SJSA1 (cell line): Measurements from ENCODE around the gene BTG3. TPM values are rescaled to one million over a fixed set of nuclear protein-coding genes. Genes with fewer than 3 reads are reported as not detected.

Experiments
- DNase-seq, 2 experiments: peaks; one replicate each; pipeline ENCODE4 v3.0.0-alpha.2; 2015 to 2020; ENCODE audit warnings: low spot score in 2 of 2, low read depth in 1 of 2
- H3K27ac ChIP-seq: fragments of 250-450 bp; sonication (Bioruptor Pico); 2 replicates; pipeline ENCODE4 v1.5.1; 2020; ENCODE audit warnings: mild to moderate bottlenecking, moderate library complexity
- H3K27me3 ChIP-seq: fragments of 250-450 bp; sonication (Bioruptor Pico); replicated peaks from 2 replicates; pipeline ENCODE4 v1.5.1; 2020; ENCODE audit warnings: mild to moderate bottlenecking, moderate library complexity
- H3K36me3 ChIP-seq: fragments of 250-450 bp; sonication (Bioruptor Pico); 2 replicates; pipeline ENCODE4 v1.5.1; 2020; ENCODE audit warnings: mild to moderate bottlenecking
- H3K4me1 ChIP-seq: fragments of 250-450 bp; sonication (Bioruptor Pico); replicated peaks from 2 replicates; pipeline ENCODE4 v1.6.1; 2021; ENCODE audit warnings: mild to moderate bottlenecking
- H3K4me3 ChIP-seq: fragments of 250-450 bp; sonication (Bioruptor Pico); 2 replicates; pipeline ENCODE4 v1.5.1; 2020; ENCODE audit warnings: mild to moderate bottlenecking
- H3K9me3 ChIP-seq: fragments of 250-450 bp; sonication (Bioruptor Pico); replicated peaks from 2 replicates; pipeline ENCODE4 v1.5.1; 2020; ENCODE audit warnings: mild to moderate bottlenecking
- total RNA-seq: library from RNA; depleted of rRNA; stranded (reverse); fragments of >200 nt; shearing (Covaris generic); gene quantifications from 2 replicates; pipeline ENCODE4 v1.2.3, GENCODE V29; 2014

The BTG3 gene
- total RNA-seq, 1 experiment from 2014 or later, result 108 TPM

DNA sequence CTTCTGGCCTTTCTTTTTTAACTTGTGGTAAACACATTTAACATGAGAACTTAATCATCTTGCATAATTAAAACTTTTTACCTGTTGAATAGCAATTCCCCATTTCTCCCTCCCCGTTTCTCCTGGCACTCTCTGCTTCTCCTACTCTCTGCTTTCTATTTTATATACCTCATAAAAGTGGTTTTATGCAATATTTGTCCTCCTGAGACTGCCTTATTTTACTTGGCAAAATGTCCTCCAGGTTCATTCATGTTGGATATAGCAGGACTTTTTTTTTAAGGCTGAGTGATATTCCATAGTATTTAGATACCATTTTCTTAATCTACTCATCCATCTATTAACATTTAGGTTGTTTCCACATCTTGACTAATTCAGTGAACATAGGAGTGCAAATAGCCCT lies 35.0 kb downstream of the BTG3 start:
- H3K9me3 ChIP-seq, result no peaks in the 10 kb centered on the region
- no peak for DNase-seq

DNA sequence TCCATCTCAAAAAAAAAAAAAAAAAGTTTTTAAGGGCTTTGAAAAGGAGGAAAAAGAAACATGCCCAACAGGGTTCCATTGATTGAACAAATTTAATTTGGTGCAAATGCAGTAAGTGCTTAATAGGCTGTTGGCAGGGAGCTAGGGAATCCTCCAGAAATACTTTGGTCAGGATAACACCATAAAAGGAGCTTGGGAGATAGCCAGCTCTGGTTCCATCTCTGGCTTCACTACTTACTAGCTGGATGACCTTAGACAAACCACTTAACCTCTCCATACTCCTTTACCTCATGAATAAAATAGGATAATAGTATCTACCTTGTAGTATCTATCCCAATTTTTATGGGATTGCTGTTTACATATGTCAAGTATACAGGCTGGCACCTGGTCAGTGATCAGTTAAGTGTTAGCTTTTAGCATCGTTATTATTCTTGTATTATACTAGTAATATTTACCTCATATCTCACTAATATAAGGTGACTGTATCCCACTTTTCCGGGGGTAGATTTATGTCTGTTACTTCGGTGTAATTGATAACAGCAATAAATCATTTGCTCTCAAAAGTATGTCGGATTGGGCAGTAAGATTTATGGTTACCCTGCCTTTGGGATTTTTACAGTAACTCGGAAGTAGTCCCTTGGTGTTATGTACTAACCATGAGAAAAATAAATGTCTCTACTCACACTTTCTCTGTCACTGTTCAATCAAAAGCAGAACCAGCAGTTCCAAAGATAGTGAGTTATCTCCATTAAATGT lies 36.4 kb downstream of the BTG3 start:
- Histone ChIP-seq H3K4me1 (no peaks in the 10 kb centered on the region), H3K9me3 (no peaks in the 10 kb centered on the region), H3K4me3 (no peak overlapping the region), H3K27ac (no peak overlapping the region), H3K36me3 (no peaks in the 10 kb centered on the region), H3K27me3 (0 out of 2 replicates have a peak, but pooled peaks cover 7% of the 10 kb centered on the region)
- no peak for DNase-seq

More for the DNA sequence above, 35.0 kb downstream of the BTG3 start:
- Histone ChIP-seq H3K27ac (no peak overlapping the region), H3K4me3 (no peak overlapping the region), H3K36me3 (no peaks in the 10 kb centered on the region), H3K27me3 (0 out of 2 replicates have a peak, but pooled peaks cover 7% of the 10 kb centered on the region), H3K4me1 (no peaks in the 10 kb centered on the region)

DNA sequence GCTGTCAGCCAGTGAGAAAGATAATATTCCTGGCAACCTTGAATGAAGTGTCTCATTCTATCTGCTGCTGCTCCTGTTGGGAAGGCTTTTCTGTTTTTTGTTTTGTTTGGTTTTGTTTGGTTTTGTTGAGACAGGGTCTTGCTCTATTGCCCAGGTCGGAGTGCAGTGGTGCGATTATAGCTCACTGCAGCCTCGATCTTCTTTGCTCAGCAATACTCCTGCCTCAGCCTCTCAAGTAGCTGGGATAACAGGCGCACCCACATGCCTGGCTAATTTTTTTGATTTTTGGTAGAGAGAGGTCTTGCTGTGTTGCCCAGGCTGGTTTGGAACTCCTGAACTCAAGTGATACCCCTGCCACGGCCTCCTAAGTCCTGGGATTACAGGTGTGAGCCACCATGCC lies 37.6 kb downstream of the BTG3 start:
- Histone ChIP-seq H3K27me3 (0 out of 2 replicates have a peak, but pooled peaks cover 7% of the 10 kb centered on the region), H3K9me3 (no peaks in the 10 kb centered on the region), H3K27ac (no peak overlapping the region), H3K36me3 (no peaks in the 10 kb centered on the region), H3K4me1 (no peaks in the 10 kb centered on the region), H3K4me3 (no peak overlapping the region)
- DNase-seq, result no peak

DNA sequence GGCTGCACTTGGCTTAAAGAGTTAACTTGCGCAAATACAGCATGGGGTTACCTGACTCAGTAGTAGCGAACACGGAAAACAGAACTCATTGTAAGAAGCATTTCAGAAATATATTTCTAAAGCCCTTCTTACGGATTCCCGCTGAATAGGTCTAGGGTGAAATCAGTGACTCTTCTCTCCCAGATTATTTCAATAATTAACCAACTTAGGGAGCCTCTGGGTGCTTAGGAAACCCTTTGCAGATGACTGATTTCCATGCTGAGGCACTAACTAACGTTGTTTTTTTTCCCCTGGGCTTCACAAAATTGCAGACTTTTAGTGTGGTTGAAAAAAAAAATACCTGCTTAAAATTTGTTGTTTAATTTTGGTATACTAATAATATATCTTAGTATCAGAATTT lies 40.3 kb downstream of the BTG3 start:
- Histone ChIP-seq H3K36me3 (no peaks in the 10 kb centered on the region), H3K27ac (no peak overlapping the region), H3K9me3 (no peaks in the 10 kb centered on the region), H3K4me3 (no peak overlapping the region), H3K27me3 (0 out of 2 replicates have a peak, but pooled peaks cover 7% of the 10 kb centered on the region), H3K4me1 (no peaks in the 10 kb centered on the region)
- no peak for DNase-seq

DNA sequence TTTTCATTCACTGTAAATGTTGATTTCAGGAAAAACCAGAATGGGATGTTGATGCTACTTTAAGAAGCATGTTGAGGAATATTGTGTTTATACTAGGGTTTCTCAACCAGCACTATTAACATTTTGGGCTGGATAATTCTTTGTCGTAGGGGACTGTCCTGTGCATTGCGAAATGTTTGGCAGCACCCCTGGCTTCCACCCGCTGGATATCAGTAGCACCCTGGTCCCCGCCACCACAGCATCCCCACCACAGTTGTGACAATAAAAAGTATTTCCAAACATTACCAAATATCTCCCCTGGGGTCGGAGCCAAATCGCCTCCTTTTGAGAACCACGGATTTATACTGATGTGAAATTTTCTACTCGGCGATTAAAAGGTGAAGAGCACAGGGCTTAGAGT lies 41.9 kb downstream of the BTG3 start:
- Histone ChIP-seq H3K27ac (no peak overlapping the region), H3K4me1 (no peaks in the 10 kb centered on the region), H3K9me3 (no peaks in the 10 kb centered on the region), H3K27me3 (0 out of 2 replicates have a peak, but pooled peaks cover 7% of the 10 kb centered on the region), H3K36me3 (no peaks in the 10 kb centered on the region), H3K4me3 (no peak overlapping the region)
- DNase-seq, result no peak

DNA sequence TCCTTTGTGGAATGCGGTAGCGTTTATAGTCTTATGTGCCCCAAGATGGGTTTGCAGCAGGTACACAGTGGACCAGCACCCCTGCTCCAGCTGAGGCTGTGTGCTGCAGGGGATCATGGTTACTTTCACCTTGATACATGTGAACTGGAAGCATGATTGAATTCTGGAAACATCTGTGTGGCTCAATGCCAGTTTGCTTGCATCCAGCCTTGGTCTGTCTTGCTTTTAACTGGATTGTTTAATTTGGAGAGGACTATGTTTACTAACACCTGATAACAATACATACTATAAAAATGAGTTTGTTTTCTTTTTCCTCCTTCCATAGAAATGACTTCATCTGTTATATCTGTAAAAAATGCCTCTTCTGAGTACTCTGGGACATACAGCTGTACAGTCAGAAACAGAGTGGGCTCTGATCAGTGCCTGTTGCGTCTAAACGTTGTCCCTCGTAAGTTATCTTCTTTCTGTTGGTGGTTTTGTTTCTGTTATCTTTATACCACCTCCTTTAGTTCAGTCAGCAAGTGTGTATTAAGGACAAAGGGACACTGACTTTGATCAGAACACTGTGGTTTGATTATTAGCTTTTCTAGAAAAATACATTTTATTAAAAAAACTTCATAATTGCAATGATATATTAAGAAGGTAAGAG lies 52.2 kb downstream of the BTG3 start:
- Histone ChIP-seq H3K27ac (no peak overlapping the region), H3K27me3 (no peaks in the 10 kb centered on the region), H3K9me3 (no peaks in the 10 kb centered on the region), H3K4me3 (no peak overlapping the region), H3K4me1 (no peaks in the 10 kb centered on the region), H3K36me3 (no peaks in the 10 kb centered on the region)
- peak in 1 of 2 experiments; percentile 5 for DNase-seq

DNA sequence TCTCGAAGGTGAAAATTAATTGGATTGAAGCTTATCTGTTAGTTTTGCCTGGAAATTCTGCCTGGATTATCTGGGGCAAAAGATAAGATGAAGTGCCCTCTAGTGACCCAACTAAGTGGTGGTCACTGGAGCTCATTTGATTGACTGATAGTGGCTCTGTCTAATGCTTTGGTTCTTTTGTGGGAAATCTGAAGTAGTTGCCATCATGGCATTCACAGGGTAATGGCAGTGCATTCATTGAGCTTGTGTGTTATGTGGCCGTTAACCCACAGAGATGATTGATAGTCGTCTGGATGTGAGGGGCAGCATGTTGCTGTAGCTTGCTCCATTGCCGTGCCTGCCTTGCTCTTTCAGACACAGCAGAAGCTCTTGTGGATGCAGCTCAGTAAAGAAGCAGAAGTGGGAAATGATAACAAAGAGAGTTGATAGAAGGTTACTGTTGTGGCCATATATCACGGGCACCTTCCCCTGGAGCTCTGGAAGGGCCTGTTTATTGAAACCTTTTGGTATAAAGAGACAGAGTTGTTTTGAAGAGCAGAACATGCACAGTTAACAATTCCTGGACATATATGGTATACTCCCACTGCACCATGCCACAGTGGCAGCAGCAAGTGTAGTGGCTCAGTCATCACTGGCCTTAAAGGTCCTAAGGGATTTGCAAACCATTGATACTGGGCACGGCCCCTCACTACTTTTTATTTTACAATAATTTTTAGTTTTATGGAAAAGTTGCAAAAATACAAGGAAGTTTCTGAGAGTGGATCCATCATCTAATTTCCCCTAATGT lies 57.8 kb downstream of the BTG3 start:
- no peak overlapping the region for H3K4me3 ChIP-seq
- no peak overlapping the region for H3K27ac ChIP-seq
- DNase-seq, result peak in 1 of 2 experiments; percentile 5
- no peaks in the 10 kb centered on the region for H3K9me3 ChIP-seq
- H3K4me1 ChIP-seq, result no peaks in the 10 kb centered on the region
- no peaks in the 10 kb centered on the region for H3K27me3 ChIP-seq
- no peaks in the 10 kb centered on the region for H3K36me3 ChIP-seq

DNA sequence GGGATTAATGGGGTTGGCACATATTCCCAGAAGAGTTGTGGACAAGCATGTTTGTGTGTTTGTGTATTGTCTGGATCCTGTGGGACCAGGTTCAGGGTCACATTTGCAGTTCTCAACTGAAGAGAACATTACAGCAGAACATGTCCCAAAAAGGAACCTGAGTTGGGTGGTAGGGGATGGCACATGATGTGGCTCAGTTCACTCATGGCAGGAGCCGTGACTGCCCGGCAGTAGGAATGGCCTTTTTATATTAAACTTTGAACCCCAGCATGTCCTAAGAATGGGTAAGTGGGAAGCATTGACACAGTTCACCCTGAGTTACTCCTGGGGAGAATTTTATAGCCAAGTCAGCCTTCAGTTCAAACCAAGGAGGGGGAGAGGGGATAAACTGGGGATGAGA lies 58.6 kb downstream of the BTG3 start:
- Histone ChIP-seq H3K27ac (no peak overlapping the region), H3K36me3 (no peaks in the 10 kb centered on the region), H3K4me1 (no peaks in the 10 kb centered on the region), H3K4me3 (no peak overlapping the region), H3K27me3 (no peaks in the 10 kb centered on the region), H3K9me3 (no peaks in the 10 kb centered on the region)
- DNase-seq, result no peak

DNA sequence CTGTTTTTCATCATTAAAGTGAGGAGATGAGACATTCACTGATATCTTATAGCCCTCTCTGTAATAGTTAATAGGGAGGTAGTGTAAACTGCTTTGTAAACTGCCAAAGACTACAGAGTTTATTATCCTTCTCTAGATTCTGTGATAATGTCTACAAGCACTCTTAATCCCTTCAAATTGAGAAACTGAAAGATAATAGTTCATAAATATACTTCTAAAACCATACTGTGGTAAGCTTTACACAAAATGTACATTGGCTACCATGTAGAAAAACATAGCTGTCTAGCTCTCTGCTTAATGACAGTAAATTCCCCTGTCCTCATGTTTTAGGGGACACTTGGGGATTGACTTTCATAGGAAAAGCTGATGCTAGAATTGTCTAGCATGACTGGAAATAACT lies 60.3 kb downstream of the BTG3 start:
- H3K4me3 ChIP-seq, result no peak overlapping the region

DNA sequence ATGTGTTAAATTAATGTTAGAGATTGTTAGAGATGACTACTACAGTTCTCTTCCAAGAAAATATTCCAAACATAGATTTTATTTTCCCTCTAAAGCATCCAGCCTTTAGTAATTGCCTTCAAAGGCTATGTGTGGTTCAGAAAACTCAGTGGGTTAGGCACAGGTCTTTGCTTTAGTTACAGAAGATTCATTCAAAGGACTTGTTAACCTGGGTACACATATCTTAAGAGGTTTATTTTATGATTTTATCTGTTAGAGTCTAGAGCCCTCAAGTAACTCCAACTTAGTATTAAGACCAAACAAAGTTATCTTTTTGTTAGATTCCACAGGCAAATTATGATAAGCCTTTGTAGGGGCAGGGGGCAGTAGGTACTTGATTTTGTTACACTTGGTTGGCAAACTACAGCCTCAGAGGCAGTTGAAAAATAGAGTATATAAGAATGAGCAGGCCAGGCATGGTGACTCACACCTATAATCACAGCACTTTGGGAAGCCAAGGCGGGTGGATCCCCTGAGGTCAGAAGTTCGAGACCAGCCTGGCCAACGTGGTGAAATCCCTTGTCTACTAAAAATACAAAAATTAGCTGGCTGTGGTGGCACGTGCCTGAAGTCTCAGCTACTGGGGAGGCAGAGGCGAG lies 61.9 kb downstream of the BTG3 start:
- H3K9me3 ChIP-seq, result no peaks in the 10 kb centered on the region
- no peak for DNase-seq
- H3K4me3 ChIP-seq, result no peak overlapping the region
- no peak overlapping the region for H3K27ac ChIP-seq
- H3K36me3 ChIP-seq, result no peaks in the 10 kb centered on the region
- no peaks in the 10 kb centered on the region for H3K27me3 ChIP-seq
- H3K4me1 ChIP-seq, result no peaks in the 10 kb centered on the region

More for the DNA sequence above, 60.3 kb downstream of the BTG3 start:
- no peaks in the 10 kb centered on the region for H3K9me3 ChIP-seq
- no peak for DNase-seq
- no peak overlapping the region for H3K27ac ChIP-seq
- no peaks in the 10 kb centered on the region for H3K27me3 ChIP-seq
- no peaks in the 10 kb centered on the region for H3K4me1 ChIP-seq
- H3K36me3 ChIP-seq, result no peaks in the 10 kb centered on the region

DNA sequence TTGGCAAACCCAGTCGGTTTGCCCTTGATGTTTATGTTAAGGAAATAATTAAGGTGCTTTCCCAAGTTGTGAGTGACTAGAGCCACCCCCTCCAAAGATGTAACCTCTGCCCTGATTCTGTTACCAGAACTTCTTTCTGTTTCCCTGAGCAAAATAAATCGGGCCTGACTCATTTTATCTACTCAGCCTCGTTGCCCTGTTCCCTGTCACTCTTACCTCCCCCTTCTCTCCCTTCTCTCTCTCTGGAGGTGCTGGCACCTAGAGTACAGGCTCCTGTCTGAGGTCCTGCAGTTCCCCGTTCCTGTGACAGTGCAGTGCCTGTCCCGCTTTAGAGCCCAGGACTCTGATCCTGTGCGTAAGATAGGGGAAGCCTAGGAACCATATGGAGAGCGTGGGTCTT lies 64.4 kb downstream of the BTG3 start:
- no peaks in the 10 kb centered on the region for H3K27me3 ChIP-seq
- H3K9me3 ChIP-seq, result no peaks in the 10 kb centered on the region
- H3K4me1 ChIP-seq, result no peaks in the 10 kb centered on the region
- H3K4me3 ChIP-seq, result no peak overlapping the region
- no peak for DNase-seq
- H3K36me3 ChIP-seq, result no peaks in the 10 kb centered on the region
- H3K27ac ChIP-seq, result no peak overlapping the region

DNA sequence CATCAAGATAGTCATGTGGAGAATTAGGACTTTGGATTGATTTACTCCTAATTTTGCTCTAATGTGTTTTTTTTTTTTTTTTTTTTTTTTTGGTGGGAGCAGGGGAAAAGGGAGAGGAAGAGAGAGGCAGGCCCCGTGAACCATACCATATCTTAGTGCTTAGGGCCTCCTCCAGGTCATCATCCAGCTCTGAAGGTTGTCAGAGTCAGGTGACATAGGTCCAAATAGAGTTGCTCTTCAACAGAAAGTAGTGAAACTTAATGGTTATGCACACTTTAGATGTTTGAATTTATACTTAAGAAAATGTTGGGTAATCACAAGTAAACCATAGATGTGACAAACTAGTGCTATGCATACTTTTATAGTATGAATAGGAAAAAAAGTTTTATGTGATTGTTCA lies 67.7 kb downstream of the BTG3 start:
- Histone ChIP-seq H3K9me3 (no peaks in the 10 kb centered on the region), H3K27me3 (no peaks in the 10 kb centered on the region), H3K27ac (no peak overlapping the region), H3K4me1 (no peaks in the 10 kb centered on the region), H3K4me3 (no peak overlapping the region), H3K36me3 (no peaks in the 10 kb centered on the region)
- no peak for DNase-seq
